GM18511 (cell line): ENCODE data around the gene SLC52A1.
A peak's percentile ranks its signal among the peaks of the same experiment; 100 is the strongest.

Source experiments
- ATAC-seq: cut with Tn5 transposase; IDR thresholded peaks from one replicate; pipeline ENCODE4 v1.9.1; 2021; ENCODE audit warnings: mild to moderate bottlenecking, moderate library complexity; ENCODE audit not compliant: unreplicated experiment

The SLC52A1 gene

DNA sequence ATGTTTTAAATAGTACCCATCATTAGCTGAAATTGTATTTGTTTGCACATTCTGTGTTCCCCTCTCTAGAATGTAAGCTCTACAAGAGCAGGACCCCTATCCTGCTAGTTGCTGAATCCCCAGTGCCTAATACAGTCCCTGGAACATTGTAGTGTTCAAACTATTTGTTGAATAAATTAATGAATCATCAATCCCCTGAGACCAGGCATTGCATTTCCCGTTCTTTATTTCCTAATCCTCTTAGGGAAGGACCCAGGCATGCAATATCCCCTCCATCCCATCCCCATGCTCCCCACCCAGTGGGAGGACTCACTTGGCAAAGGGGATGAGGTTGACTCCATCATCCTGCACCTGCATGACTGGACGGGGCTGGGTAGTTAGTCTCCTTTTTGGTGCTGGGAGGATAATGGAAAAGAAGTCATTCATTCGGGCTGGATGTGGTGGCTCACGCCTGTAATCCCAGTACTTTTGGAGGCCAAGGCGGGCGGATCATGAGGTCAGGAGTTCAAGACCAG, 41.1 kb downstream of the SLC52A1 start:
- no peak for ATAC-seq

DNA sequence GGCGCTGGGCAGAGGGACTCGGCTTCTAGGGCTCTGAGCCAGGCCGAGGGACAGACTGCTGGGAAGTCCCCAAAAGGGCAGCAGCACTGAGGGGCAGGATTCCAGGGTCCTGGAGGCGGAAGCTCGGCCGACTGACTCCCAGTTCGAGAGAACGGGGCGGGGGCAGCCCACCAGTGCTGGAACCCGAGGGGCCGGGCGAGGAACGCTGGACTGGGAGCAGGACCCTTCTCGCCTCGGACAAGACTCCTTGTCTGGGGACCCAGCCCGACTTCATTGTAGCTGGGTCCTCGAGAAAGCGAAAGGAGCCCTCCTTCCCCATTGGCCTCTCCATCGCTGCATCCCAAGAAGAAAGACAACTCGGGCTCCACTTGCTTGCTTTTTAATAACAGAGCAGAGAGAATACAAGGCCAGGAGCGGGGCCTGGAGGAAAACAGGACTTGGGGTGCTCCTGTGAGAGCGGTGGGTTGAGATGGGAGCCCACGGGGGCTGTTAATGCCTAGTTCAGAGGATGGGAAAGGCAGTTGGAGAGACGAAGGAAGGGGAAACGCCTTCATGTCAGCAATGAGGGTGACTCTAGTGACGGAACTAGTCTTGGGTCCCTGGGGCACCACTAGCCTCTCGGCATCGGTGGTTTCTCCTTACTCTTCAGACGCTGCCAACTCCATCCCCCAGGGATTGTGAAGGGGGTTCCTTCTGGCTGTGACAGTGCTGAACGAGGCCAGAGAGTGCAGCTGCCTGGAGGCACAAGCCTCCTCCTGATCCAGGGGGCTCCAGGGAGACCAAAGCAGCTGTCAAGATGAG, 47.3 kb downstream of the SLC52A1 start:
- peak; percentile 10 for ATAC-seq

DNA sequence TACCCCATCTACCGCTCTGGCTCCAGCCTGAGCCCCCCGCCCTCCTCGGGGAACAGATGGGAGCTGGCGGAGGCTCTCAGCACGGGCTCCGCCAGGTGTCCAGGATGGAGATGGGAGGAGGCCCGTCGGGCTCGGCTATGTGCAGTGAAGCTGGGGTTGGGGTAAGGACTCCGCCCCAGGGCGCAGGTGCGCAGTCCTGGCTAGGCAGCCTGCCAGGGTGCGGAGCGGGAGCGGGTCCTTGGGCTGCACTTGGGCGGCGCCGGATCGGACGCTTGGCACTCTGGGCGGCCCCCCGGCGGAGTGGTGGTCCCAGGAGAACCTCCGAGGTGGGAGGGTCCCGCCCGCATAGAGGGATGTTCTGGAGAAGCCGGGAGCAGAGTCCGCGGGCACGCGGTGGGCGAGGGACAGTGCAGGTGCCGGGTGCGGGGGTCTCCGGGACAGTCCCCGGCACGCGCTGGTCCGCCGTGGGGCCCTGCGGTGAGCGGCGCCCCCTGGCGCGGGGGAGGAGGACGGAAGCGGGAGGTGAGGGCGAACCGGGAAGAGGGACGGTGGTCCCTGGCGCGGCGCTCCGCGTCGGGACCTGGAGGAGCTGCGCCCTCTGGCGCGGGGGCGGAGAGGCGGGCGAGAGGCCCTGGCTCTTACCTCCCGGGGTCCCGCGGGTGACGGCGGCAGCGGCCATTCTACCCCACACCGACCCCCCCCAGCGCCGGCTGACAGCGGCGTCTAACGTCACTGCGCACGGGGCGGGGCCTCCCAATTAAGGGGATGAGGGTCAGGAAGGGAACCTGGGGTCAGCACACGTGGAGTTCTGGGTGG, 48.1 kb downstream of the SLC52A1 start, which contains the start of gene CAMTA2:
Gene CAMTA2 (minus strand): TSS at position 725 of the 816 bp plus-strand sequence. CDS start 1,453 bp downstream, outside the sequence.
- ATAC-seq: peak; percentile 79

- ATAC-seq: no peak
Measured at GRCh38 chr17:4986403-4986802, 48.8 kb downstream of the SLC52A1 start.
